LNCaP clone FGC (cell line): ENCODE data around the gene MTMR3.

Experiments
- DNase-seq: peaks from one replicate; pipeline ENCODE4 v3.0.0-alpha.2; 2011; ENCODE audit warnings: low read depth
- H3K4me3 ChIP-seq: 2 replicates; pipeline ENCODE4 v1.5.1; 2011; ENCODE audit warnings: mild to moderate bottlenecking, low read depth, low read length, control low read depth
- CTCF ChIP-seq: IDR thresholded peaks from 2 replicates; pipeline ENCODE4 v1.5.1; 2012; ENCODE audit warnings: mild to moderate bottlenecking; ENCODE audit not compliant: control insufficient read depth, insufficient read depth; ENCODE audit errors: extremely low read depth

The MTMR3 gene

GRCh38 chr22:29882716-29883044 is 294 bp upstream of the MTMR3 start:
- TF ChIP-seq CTCF, result no peak
- DNase-seq, result no peak
- H3K4me3 ChIP-seq, result peak overlapping the region; percentile 81

DNA sequence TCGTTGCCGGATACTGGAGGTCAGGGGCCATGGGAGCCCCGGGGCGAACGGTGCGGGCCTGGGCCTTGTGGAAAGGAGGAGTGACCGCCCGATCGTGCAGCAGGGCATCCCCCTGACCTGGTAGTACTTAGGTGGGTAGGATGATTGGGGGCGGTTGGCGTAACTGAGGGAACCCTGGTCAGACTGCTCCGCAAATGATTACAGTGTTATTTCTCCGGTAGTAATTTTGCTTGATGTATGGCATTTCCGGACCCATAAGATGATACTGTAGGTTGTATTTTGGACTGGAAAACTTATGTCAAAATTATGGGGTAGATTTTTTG is 762 bp downstream of the MTMR3 start:
- peak overlapping the region; percentile 81 for H3K4me3 ChIP-seq
- DNase-seq, result no peak
- no peak for TF ChIP-seq CTCF

GRCh38 chr22:29885610-29886009 is 2.6 kb downstream of the MTMR3 start:
- no peak overlapping the region for H3K4me3 ChIP-seq
- no peak for DNase-seq
- no peak for TF ChIP-seq CTCF

DNA sequence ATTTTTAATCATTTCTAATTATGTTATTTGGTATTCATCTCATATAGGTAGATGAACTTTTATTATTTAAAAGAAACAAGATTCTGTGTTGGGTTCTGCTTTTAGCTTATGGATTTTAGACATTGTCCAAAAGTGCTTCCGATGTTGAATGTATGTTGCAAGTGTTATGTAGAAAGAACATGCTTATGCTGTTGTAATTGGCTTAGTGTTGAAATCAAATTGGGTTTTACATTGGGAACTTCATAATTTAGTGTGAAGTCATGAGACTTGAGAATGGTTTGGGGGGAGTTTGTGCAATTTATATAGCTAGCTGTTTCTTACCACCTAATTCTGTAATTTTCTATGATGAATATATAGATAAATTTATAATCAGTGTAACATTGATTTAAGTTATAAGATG is 3.6 kb downstream of the MTMR3 start:
- DNase-seq, result no peak
- no peak for TF ChIP-seq CTCF
- H3K4me3 ChIP-seq, result no peak overlapping the region

- DNase-seq, result no peak
- no peak overlapping the region for H3K4me3 ChIP-seq
- TF ChIP-seq CTCF, result no peak
Measured at GRCh38 chr22:29887358-29887757, 4.4 kb downstream of the MTMR3 start.

- H3K4me3 ChIP-seq, result no peak overlapping the region
- TF ChIP-seq CTCF, result no peak
- no peak for DNase-seq
Measured at GRCh38 chr22:29890760-29891159, 7.8 kb downstream of the MTMR3 start.

GRCh38 chr22:29892315-29893156 is 9.6 kb downstream of the MTMR3 start:
- DNase-seq, result peak; percentile 34
- no peak overlapping the region for H3K4me3 ChIP-seq
- TF ChIP-seq CTCF, result no peak
